Left lung (tissue), 10 donors: Measurements from ENCODE around the gene UTS2R. TPM values are rescaled to one million over a fixed set of nuclear protein-coding genes. Genes with fewer than 3 reads are reported as not detected.
"Not testable (repeated sequence)": the region's sequence is repeated elsewhere in the genome, so short reads cannot be mapped to it uniquely, and the experiment has no call there.

ENCODE experiments used
- ATAC-seq: fragments of 200-7000 bp; cut with Tn5 transposase; one replicate; pipeline ENCODE4 v1.9.1; 2020; ENCODE audit warnings: moderate library complexity
- DNase-seq, 4 donors: peaks; one replicate each; pipeline ENCODE4 v3.0.0-alpha.2; 2013 to 2020
- H3K27ac ChIP-seq, 2 donors: fragments of 200-600 bp; sonication (generic) in 1 of 2; one replicate each; pipeline versions ENCODE4 v1.5.0 to v1.8.0; 2020 to 2021
- H3K27me3 ChIP-seq, 2 donors: fragments of 200-600 bp; sonication (generic) in 1 of 2; one replicate each; pipeline versions ENCODE4 v1.5.0 to v1.8.0; 2020 to 2021
- H3K36me3 ChIP-seq, 2 donors: fragments of 200-600 bp; sonication (generic) in 1 of 2; one replicate each; pipeline versions ENCODE4 v1.5.0 to v1.8.0; 2020 to 2021
- H3K4me1 ChIP-seq, 2 donors: fragments of 200-600 bp; one replicate each; pipeline ENCODE4 v1.8.0; 2021
- H3K4me3 ChIP-seq, 2 donors: fragments of 200-600 bp; sonication (generic) in 1 of 2; one replicate each; pipeline versions ENCODE4 v1.5.0 to v1.8.0; 2020 to 2021; ENCODE audit warnings: mild to moderate bottlenecking in 1 of 2
- H3K9me3 ChIP-seq, 2 donors: fragments of 200-600 bp; sonication (generic) in 1 of 2; one replicate each; pipeline versions ENCODE4 v1.5.0 to v1.8.0; 2020 to 2021
- CTCF ChIP-seq, 2 donors: fragments of 200-600 bp; sonication (generic) in 1 of 2; IDR thresholded peaks; one replicate each; pipeline versions ENCODE4 v1.5.0 to v1.8.0; 2021; ENCODE audit warnings: antibody characterized with exemption in 2 of 2
- intact Hi-C, 2 donors: fragments of 100-400 bp; cut with DNase I; formaldehyde crosslinking; loops; one replicate each; pipeline versions ENCODE4 v1.11.2 to v1.14.2; 2022
- polyA plus RNA-seq, 6 donors: library from polyadenylated mRNA; unstranded; fragments of 120-200 nt; gene quantifications; one replicate each; pipeline ENCODE4 v1.2.1, GENCODE V29; 2013; ENCODE audit not compliant: insufficient read length in 6 of 6
- total RNA-seq, 2 donors: library from RNA; stranded (reverse); fragmentation: NEBNext Ultra II Directional; extraction: Animal tissue kit (Norgen Biotek cat#: 25700); gene quantifications; one replicate each; pipeline ENCODE4 v1.2.1, GENCODE V29; 2021
- donor health status: DM: no; HTN: yes; CAD: no.
- donor health status: DM: no; HTN: no; CAD: no.

The UTS2R gene
- total and polyA plus RNA-seq, 8 donors = 0.11 TPM; not detected in 7

GRCh38 chr17:82380860-82381702, 9.5 kb downstream of the UTS2R start:
- no peaks in the 10 kb centered on the region for H3K9me3 ChIP-seq
- H3K4me1 ChIP-seq = no peaks in the 10 kb centered on the region
- ATAC-seq (no peak), DNase-seq (no peak)
- H3K36me3 ChIP-seq = no peaks in the 10 kb centered on the region
- no peak overlapping the region for H3K27ac ChIP-seq
- no peak overlapping the region for H3K4me3 ChIP-seq
- intact Hi-C loops = no loop called here
- TF ChIP-seq CTCF (IDR thresholded peaks at IDR 0.05) = no peak
- H3K27me3 ChIP-seq = peaks cover 11 to 89% of the 10 kb centered on the region in 2 donors

DNA sequence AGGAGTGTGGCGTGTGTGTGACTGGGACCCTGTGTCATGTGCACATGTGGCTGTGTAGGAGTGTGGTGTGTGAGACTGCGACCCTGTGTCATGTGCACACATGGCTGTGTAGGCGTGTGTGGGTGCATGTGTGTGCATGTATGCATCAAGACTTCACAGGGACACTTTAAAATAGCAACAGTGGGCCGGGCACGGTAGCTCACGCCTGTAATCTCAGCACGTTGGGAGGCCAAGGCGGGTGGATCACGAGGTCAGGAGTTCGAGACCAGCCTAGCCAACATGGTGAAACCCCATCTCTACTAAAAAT, 10.1 kb downstream of the UTS2R start:
- H3K36me3 ChIP-seq, H3K4me1 ChIP-seq, intact Hi-C loops, H3K27ac ChIP-seq, ATAC-seq, H3K9me3 ChIP-seq, H3K4me3 ChIP-seq: not testable (repeated sequence)
- H3K27me3 ChIP-seq = peaks cover 10 to 89% of the 10 kb centered on the region in 2 donors
- DNase-seq = peak in 1 of 4 donors; percentile 24

GRCh38 chr17:82382220-82382932, 10.8 kb downstream of the UTS2R start:
- intact Hi-C loops, H3K27ac ChIP-seq, H3K36me3 ChIP-seq, ATAC-seq, H3K4me3 ChIP-seq, H3K9me3 ChIP-seq, H3K4me1 ChIP-seq: not testable (repeated sequence)
- peak in 1 of 4 donors; percentile 62 for DNase-seq
- H3K27me3 ChIP-seq = peaks cover 14 to 94% of the 10 kb centered on the region in 2 donors

GRCh38 chr17:82382933-82383255, 11.3 kb downstream of the UTS2R start:
- Histone ChIP-seq H3K27ac (no peak overlapping the region), H3K4me3 (no peak overlapping the region), H3K36me3 (no peaks in the 10 kb centered on the region), H3K4me1 (peaks cover 0 to 10% of the 10 kb centered on the region in 2 donors), H3K9me3 (no peaks in the 10 kb centered on the region), H3K27me3 (peaks cover 14 to 94% of the 10 kb centered on the region in 2 donors)
- no peak for TF ChIP-seq CTCF (IDR thresholded peaks at IDR 0.05)
- ATAC-seq (no peak), DNase-seq (peak in 1 of 4 donors; percentile 79)
- intact Hi-C loops = no loop called here

- peaks cover 0 to 10% of the 10 kb centered on the region in 2 donors for H3K4me1 ChIP-seq
- no peaks in the 10 kb centered on the region for H3K9me3 ChIP-seq
- H3K36me3 ChIP-seq = no peaks in the 10 kb centered on the region
- DNase-seq (peak in 1 of 4 donors; percentile 38), ATAC-seq (no peak)
- H3K4me3 ChIP-seq = no peak overlapping the region
- H3K27me3 ChIP-seq = peaks cover 12 to 94% of the 10 kb centered on the region in 2 donors
- H3K27ac ChIP-seq = no peak overlapping the region
- intact Hi-C loops = no loop called here
- TF ChIP-seq CTCF (IDR thresholded peaks at IDR 0.05) = no peak
Measured at GRCh38 chr17:82383411-82383810, 11.8 kb downstream of the UTS2R start.

- intact Hi-C loops = no loop called here
- Histone ChIP-seq H3K9me3 (no peaks in the 10 kb centered on the region), H3K27me3 (peaks cover 7 to 87% of the 10 kb centered on the region in 2 donors), H3K27ac (no peak overlapping the region), H3K4me1 (peaks cover 0 to 10% of the 10 kb centered on the region in 2 donors), H3K4me3 (no peak overlapping the region), H3K36me3 (no peaks in the 10 kb centered on the region)
- DNase-seq (peak in 1 of 4 donors; percentile 31), ATAC-seq (no peak)
- no peak for TF ChIP-seq CTCF (IDR thresholded peaks at IDR 0.05)
Measured at GRCh38 chr17:82384051-82384729, 12.6 kb downstream of the UTS2R start.
